ENCODE results near the gene SNX6.

SNX6 gene

GRCh38 chr14:34619471-34619870 is 10.5 kb downstream of the SNX6 start:
- H3K36me3 Mint-ChIP-seq = peaks cover 38% of the 10 kb centered on the region

GRCh38 chr14:34616360-34616759 is 13.6 kb downstream of the SNX6 start:
- Mint-ChIP-seq H3K4me1 (peaks cover 20% of the 10 kb centered on the region), H3K9me3 (no peaks in the 10 kb centered on the region), H3K36me3 (peaks cover 28% of the 10 kb centered on the region), H3K4me3 (no peak overlapping the region), H3K27ac (no peak overlapping the region), H3K27me3 (no peaks in the 10 kb centered on the region)
- no peak for DNase-seq
- CTCF ChIA-PET = no interaction called here

More at GRCh38 chr14:34619471-34619870, 10.5 kb downstream of the SNX6 start:
- Mint-ChIP-seq H3K27ac (no peak overlapping the region), H3K4me1 (peaks cover 31% of the 10 kb centered on the region), H3K9me3 (no peaks in the 10 kb centered on the region), H3K27me3 (no peaks in the 10 kb centered on the region), H3K4me3 (no peak overlapping the region)
- DNase-seq = no peak
- CTCF ChIA-PET = no interaction called here

- Mint-ChIP-seq H3K9me3 (no peaks in the 10 kb centered on the region), H3K27me3 (no peaks in the 10 kb centered on the region), H3K27ac (no peak overlapping the region), H3K36me3 (peaks cover 24% of the 10 kb centered on the region), H3K4me1 (peaks cover 16% of the 10 kb centered on the region), H3K4me3 (no peak overlapping the region)
- CTCF ChIA-PET = no interaction called here
- no peak for DNase-seq
These were observed 14.4 kb downstream of the SNX6 start for GRCh38 chr14:34615507-34615906.

GRCh38 chr14:34614638-34615037 is 15.3 kb downstream of the SNX6 start:
- peak overlapping the region; percentile 14 for H3K27ac Mint-ChIP-seq
- no peaks in the 10 kb centered on the region for H3K9me3 Mint-ChIP-seq
- CTCF ChIA-PET = no interaction called here

DNA sequence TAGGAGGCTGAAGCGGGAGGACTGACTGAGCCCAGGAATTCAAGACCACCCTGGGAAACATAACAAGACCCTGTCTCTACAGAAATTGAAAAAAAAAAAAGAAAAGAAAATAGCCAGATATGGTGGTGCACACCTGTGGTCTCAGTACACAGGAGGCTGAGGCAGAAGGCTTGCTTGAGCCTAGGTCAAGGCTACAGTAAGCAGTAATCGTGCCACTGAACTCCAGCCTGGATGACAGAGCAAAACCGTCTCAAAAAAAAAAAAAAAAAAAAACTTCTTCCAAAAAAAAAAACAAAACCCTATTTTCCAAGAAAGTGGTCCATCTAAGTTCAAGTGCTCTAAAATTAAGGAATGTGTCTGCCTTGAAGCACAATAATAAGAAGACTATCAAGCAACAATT is 19.8 kb downstream of the SNX6 start:
- Mint-ChIP-seq H3K4me3 (no peak overlapping the region), H3K36me3 (peaks cover 23% of the 10 kb centered on the region), H3K27me3 (no peaks in the 10 kb centered on the region), H3K9me3 (no peaks in the 10 kb centered on the region), H3K27ac (no peak overlapping the region), H3K4me1 (peaks cover 6% of the 10 kb centered on the region)
- CTCF ChIA-PET = interaction anchor here (1.1 kb wide), 1 partner anchor 110 kb away, joined by 3 read pairs; no protein-coding TSS in a partner anchor
- DNase-seq = no peak

More at GRCh38 chr14:34614638-34615037, 15.3 kb downstream of the SNX6 start:
- DNase-seq = no peak
- Mint-ChIP-seq H3K4me3 (no peak overlapping the region), H3K27me3 (no peaks in the 10 kb centered on the region), H3K4me1 (peaks cover 13% of the 10 kb centered on the region), H3K36me3 (peaks cover 22% of the 10 kb centered on the region)

- CTCF ChIA-PET = no interaction called here
- Mint-ChIP-seq H3K4me1 (no peaks in the 10 kb centered on the region), H3K27me3 (no peaks in the 10 kb centered on the region), H3K27ac (no peak overlapping the region), H3K9me3 (no peaks in the 10 kb centered on the region), H3K4me3 (no peak overlapping the region), H3K36me3 (peaks cover 38% of the 10 kb centered on the region)
- no peak for DNase-seq
These were observed 24.5 kb downstream of the SNX6 start for GRCh38 chr14:34605461-34605860.

DNA sequence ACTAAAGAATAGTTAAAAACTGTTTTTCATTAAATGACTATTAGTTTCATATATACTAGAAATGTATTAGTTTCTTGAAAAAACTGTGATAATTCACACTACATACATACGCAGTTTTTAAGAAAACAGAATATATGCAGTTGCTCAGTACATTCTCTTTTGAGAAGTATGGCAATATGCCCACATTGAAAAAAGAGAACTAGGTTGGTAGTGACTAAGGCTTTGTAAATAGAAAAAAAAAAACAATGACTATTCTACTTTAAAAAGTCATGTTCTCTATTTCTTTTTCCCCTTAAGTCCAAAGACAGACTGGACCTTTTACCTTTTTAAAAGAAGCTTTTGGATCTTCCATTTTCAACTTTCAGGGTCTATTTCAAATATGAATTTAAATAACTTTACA is 25.0 kb downstream of the SNX6 start:
- Mint-ChIP-seq H3K4me3 (no peak overlapping the region), H3K9me3 (no peaks in the 10 kb centered on the region), H3K4me1 (no peaks in the 10 kb centered on the region), H3K27me3 (no peaks in the 10 kb centered on the region), H3K36me3 (peaks cover 40% of the 10 kb centered on the region), H3K27ac (no peak overlapping the region)
- no peak for DNase-seq
- CTCF ChIA-PET = no interaction called here

DNA sequence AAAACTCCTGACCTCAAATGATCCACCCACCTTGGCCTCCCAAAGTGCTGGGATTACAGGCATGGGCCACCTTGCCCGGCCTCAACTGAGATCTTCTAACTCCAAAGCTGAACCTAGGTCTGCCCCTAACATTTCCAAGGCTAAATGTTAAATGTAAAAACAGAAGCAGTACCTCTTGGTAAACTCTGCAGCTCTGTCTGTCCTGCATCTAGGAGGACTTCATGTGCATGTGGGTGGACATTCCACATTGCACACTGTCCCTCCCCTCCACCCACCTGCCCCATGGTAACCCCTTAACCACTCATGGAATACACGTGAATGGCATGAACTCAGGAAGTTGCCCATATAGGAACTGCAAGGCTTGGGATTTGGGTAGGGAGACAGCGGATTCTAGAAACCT is 33.1 kb downstream of the SNX6 start:
- H3K27ac Mint-ChIP-seq = no peak overlapping the region
- CTCF ChIA-PET = interaction anchor here (0.7 kb wide), 1 partner anchor 533 kb away, joined by 3 read pairs; no protein-coding TSS in a partner anchor
- no peak overlapping the region for H3K4me3 Mint-ChIP-seq
- H3K36me3 Mint-ChIP-seq = peaks cover 48% of the 10 kb centered on the region
- no peaks in the 10 kb centered on the region for H3K9me3 Mint-ChIP-seq
- DNase-seq = no peak
- no peaks in the 10 kb centered on the region for H3K27me3 Mint-ChIP-seq
- no peaks in the 10 kb centered on the region for H3K4me1 Mint-ChIP-seq

DNA sequence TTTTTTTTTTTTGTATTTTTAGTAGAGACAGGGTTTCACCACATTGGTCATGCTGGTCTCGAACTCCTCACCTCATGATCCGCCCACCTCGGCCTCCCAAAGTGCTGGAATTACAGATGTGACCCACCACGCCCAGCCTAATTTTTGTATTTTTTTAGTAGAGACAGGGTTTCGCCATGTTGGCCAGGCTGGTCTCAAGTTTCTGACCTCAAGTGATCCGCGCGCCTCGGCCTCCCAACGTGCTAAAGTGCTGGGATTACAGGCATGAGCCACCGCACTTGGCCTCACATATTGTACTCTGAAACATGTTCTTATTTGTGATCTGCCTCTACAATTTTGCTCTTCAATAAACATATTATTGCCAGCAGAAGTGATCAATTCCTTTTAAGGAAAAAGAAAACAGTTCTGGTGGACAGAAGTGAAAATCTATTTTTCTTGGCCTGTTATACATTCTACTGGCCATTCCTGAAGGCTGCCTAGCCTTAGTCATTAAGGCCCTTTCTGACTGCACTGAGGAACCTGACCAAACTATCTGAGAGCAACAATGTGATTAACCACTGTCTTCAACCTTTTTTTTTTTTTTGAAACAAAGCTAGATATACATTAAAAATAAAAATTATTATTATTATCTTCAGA is 36.1 kb downstream of the SNX6 start:
- H3K36me3 Mint-ChIP-seq = peaks cover 50% of the 10 kb centered on the region
- H3K4me1 Mint-ChIP-seq = no peaks in the 10 kb centered on the region
- CTCF ChIA-PET = no interaction called here
- H3K27ac Mint-ChIP-seq = no peak overlapping the region
- no peaks in the 10 kb centered on the region for H3K27me3 Mint-ChIP-seq
- no peaks in the 10 kb centered on the region for H3K9me3 Mint-ChIP-seq
- no peak overlapping the region for H3K4me3 Mint-ChIP-seq
- DNase-seq = no peak

GRCh38 chr14:34592623-34593022 is 37.3 kb downstream of the SNX6 start:
- CTCF ChIA-PET = no interaction called here
- H3K27ac Mint-ChIP-seq = no peak overlapping the region
- peaks cover 2% of the 10 kb centered on the region for H3K4me1 Mint-ChIP-seq
- no peak overlapping the region for H3K4me3 Mint-ChIP-seq
- no peak for DNase-seq
- H3K9me3 Mint-ChIP-seq = no peaks in the 10 kb centered on the region
- no peaks in the 10 kb centered on the region for H3K27me3 Mint-ChIP-seq
- peaks cover 49% of the 10 kb centered on the region for H3K36me3 Mint-ChIP-seq

GRCh38 chr14:34583525-34583924 is 46.4 kb downstream of the SNX6 start:
- Mint-ChIP-seq H3K36me3 (peaks cover 40% of the 10 kb centered on the region), H3K27ac (no peak overlapping the region), H3K9me3 (no peaks in the 10 kb centered on the region), H3K4me3 (no peak overlapping the region), H3K4me1 (peaks cover 2% of the 10 kb centered on the region), H3K27me3 (no peaks in the 10 kb centered on the region)
- no peak for DNase-seq
- CTCF ChIA-PET = no interaction called here

GRCh38 chr14:34582117-34582680 is 47.7 kb downstream of the SNX6 start:
- H3K36me3 Mint-ChIP-seq = peaks cover 42% of the 10 kb centered on the region
- no peak for DNase-seq
- no peak overlapping the region for H3K27ac Mint-ChIP-seq
- H3K27me3 Mint-ChIP-seq = no peaks in the 10 kb centered on the region
- H3K4me1 Mint-ChIP-seq = no peaks in the 10 kb centered on the region
- no peaks in the 10 kb centered on the region for H3K9me3 Mint-ChIP-seq
- no peak overlapping the region for H3K4me3 Mint-ChIP-seq
- CTCF ChIA-PET = no interaction called here

DNA sequence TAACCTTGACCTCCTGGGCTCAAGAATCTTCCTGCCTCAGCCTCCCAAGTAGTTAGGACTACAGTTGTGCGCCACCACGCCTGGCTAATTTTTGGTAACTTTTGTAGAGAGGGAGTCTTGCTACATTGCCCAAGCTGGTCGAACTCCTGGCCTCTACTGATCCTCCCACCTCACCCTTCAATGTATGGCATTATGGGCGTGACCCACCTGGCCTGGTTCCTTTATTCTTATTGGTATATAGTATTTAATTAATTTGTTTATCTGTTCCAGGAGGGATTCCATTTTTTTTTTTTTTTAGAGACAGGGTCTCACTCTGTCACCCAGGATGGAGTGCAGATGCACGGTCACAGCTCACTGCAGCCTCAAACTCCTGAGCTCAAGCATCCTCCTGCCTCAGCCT is 49.6 kb downstream of the SNX6 start:
- CTCF ChIA-PET = no interaction called here
- Mint-ChIP-seq H3K9me3 (no peaks in the 10 kb centered on the region), H3K4me1 (no peaks in the 10 kb centered on the region), H3K27ac (no peak overlapping the region), H3K27me3 (no peaks in the 10 kb centered on the region), H3K4me3 (no peak overlapping the region), H3K36me3 (peaks cover 40% of the 10 kb centered on the region)
- no peak for DNase-seq

DNA sequence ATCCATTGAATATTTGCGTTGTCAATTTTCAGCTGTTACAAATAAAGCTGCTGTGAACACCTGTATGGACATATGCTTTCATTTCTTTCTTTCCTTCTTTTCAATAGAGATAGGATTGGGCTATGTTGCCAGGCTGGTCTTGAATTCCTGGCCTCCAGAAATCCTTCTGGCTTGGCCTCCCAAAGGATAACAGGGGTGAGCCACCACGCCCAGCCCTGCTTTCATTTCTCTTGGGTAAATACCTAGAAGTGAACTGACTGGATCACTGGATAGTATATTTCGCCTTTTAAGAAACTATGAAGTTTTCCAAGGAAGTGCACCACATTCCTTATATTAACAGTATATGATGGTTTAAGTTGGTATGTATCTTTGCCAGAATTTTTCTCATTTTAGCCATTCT is 58.2 kb downstream of the SNX6 start:
- peaks cover 26% of the 10 kb centered on the region for H3K36me3 Mint-ChIP-seq
- CTCF ChIA-PET = no interaction called here
- H3K27ac Mint-ChIP-seq = no peak overlapping the region

DNA sequence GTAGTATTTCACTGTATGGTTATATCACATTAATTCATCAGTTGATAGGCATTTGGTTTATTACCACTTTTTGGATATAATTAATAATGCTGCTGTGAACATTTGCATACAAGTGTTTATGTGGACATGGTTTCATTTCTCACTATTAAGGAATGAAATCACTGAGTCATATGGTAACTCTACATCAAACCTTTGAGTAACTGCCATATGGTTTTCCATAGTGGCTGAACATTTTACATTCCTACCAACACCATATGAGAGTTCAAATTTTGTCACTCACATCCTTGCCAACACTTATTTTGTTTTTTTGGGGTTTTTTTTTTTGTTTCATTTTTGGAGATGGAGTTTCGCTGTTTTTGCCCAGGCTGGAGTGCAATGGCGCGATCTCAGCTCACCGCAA is 60.2 kb downstream of the SNX6 start:
- no peak overlapping the region for H3K4me3 Mint-ChIP-seq
- H3K9me3 Mint-ChIP-seq = no peaks in the 10 kb centered on the region
- DNase-seq = no peak
- CTCF ChIA-PET = no interaction called here
- no peaks in the 10 kb centered on the region for H3K4me1 Mint-ChIP-seq
- no peak overlapping the region for H3K27ac Mint-ChIP-seq
- H3K27me3 Mint-ChIP-seq = no peaks in the 10 kb centered on the region
- peaks cover 26% of the 10 kb centered on the region for H3K36me3 Mint-ChIP-seq

More for the DNA sequence above, 58.2 kb downstream of the SNX6 start:
- H3K4me1 Mint-ChIP-seq = no peaks in the 10 kb centered on the region
- no peaks in the 10 kb centered on the region for H3K27me3 Mint-ChIP-seq
- no peak for DNase-seq
- H3K4me3 Mint-ChIP-seq = no peak overlapping the region
- no peaks in the 10 kb centered on the region for H3K9me3 Mint-ChIP-seq

Data from activated naive CD4-positive, alpha-beta T cell treated with anti-CD3 and anti-CD28 coated beads, Interleukin-2, amount 10 ng/mL, durations not matched to agents 7 days and 5 days (primary cell).